OCI-LY7 (cell line): ENCODE results near the gene ARG2. TPM values are rescaled to one million over a fixed set of nuclear protein-coding genes. Genes with fewer than 3 reads are reported as not detected.

ENCODE experiments used
- BruUV-seq: library from RNA; stranded (reverse); fragments of 400-500 nt; replicated peaks from 2 replicates; lab custom pipeline; 2021; lab: Mats Ljungman, UMichigan
- CTCF ChIA-PET: fragments of 300-600 bp; sonication (Branson Sonifier 250); formaldehyde crosslinking; loops from one replicate; lab custom pipeline; 2022; ENCODE audit warnings: antibody characterized with exemption; ENCODE audit not compliant: unreplicated experiment; lab: Charles Lee
- POLR2A ChIA-PET: fragments of 300-600 bp; sonication (Branson Sonifier 250); formaldehyde crosslinking; loops from one replicate; lab custom pipeline; 2022; ENCODE audit warnings: antibody characterized with exemption; lab: Charles Lee
- DNase-seq: peaks from one replicate; pipeline ENCODE4 v3.0.0-alpha.2; 2015; ENCODE audit warnings: low spot score
- H2AFZ ChIP-seq: fragments of 200-600 bp; sonication (generic), shearing (Covaris generic); 2 replicates; pipeline ENCODE4 v1.6.1; 2014; ENCODE audit warnings: mild to moderate bottlenecking, antibody characterized with exemption, low read length, moderate library complexity
- H3K27ac ChIP-seq: fragments of 200-600 bp; sonication (generic); 2 replicates; pipeline ENCODE4 v1.5.1; 2014; ENCODE audit warnings: mixed run types, low read depth, mild to moderate bottlenecking, moderate library complexity, low read length, inconsistent platforms; ENCODE audit not compliant: poor library complexity, severe bottlenecking
- H3K36me3 ChIP-seq: fragments of 200-600 bp; sonication (generic); 2 replicates; pipeline ENCODE4 v1.6.1; 2014; ENCODE audit warnings: mild to moderate bottlenecking, antibody characterized with exemption, low read length, moderate library complexity, mixed read lengths; ENCODE audit not compliant: insufficient read depth
- H3K4me1 ChIP-seq: fragments of 200-600 bp; sonication (generic); 2 replicates; pipeline ENCODE4 v1.5.1; 2014; ENCODE audit warnings: mild to moderate bottlenecking, low read length; ENCODE audit not compliant: insufficient read depth, poor library complexity, severe bottlenecking
- H3K4me2 ChIP-seq: fragments of 200-600 bp; sonication (generic); 2 replicates; pipeline ENCODE4 v1.6.1; 2014; ENCODE audit warnings: mild to moderate bottlenecking, low read length
- H3K4me3 ChIP-seq: fragments of 200-600 bp; sonication (generic); 2 replicates; pipeline ENCODE4 v1.5.1; 2014; ENCODE audit warnings: mild to moderate bottlenecking, low read depth, low read length; ENCODE audit not compliant: poor library complexity, severe bottlenecking
- H3K79me2 ChIP-seq: fragments of 200-600 bp; sonication (generic); 2 replicates; pipeline ENCODE4 v1.6.1; 2016; ENCODE audit warnings: low read depth, mild to moderate bottlenecking, low read length, moderate library complexity, mixed read lengths; ENCODE audit not compliant: insufficient read depth
- H3K9me2 ChIP-seq: fragments of 200-600 bp; sonication (generic); 2 replicates; pipeline ENCODE4 v1.6.1; 2016; ENCODE audit warnings: mild to moderate bottlenecking, low read length, mixed read lengths; ENCODE audit not compliant: insufficient read depth
- H3K9me3 ChIP-seq: fragments of 200-600 bp; sonication (generic); 2 replicates; pipeline ENCODE4 v1.6.1; 2014; ENCODE audit warnings: mild to moderate bottlenecking, mixed run types, low read length, mixed read lengths
- H4K20me1 ChIP-seq: fragments of 200-600 bp; sonication (generic); 2 replicates; pipeline ENCODE4 v1.6.1; 2014; ENCODE audit warnings: mild to moderate bottlenecking, antibody characterized with exemption, low read length, moderate library complexity, mixed read lengths; ENCODE audit not compliant: insufficient read depth
- EZH2phosphoT487 ChIP-seq: fragments of 200-600 bp; sonication (generic); IDR thresholded peaks from 2 replicates; pipeline ENCODE4 v1.6.1; 2018; ENCODE audit warnings: low read depth, borderline replicate concordance, mild to moderate bottlenecking, mixed run types, antibody characterized with exemption, low read length, moderate library complexity, mixed read lengths
- intact Hi-C: fragments of 100-400 bp; cut with micrococcal nuclease; formaldehyde crosslinking; loops from one replicate; pipeline ENCODE4 v1.10.0; 2022; ENCODE audit not compliant: unreplicated experiment
- total RNA-seq, 2 experiments: library from RNA; depleted of rRNA in 1 of 2; stranded (reverse); fragments of >200 nt in 1 of 2; shearing (Covaris generic) in 1 of 2; gene quantifications; 2 replicates each; pipeline ENCODE4 v1.2.3, GENCODE V29; 2014 to 2022
- TF ChIP-seq, protein P1 (sequence below): fragments of 200-600 bp; sonication (generic); conservative IDR thresholded peaks from 2 replicates; pipeline ENCODE4 v1.5.1; 2014; ENCODE audit warnings: mild to moderate bottlenecking, antibody characterized with exemption, low read length, moderate library complexity, mixed read lengths

Gene ARG2
- total RNA-seq, 2 experiments from 2014 or later = 2.0 to 4.2 TPM

DNA sequence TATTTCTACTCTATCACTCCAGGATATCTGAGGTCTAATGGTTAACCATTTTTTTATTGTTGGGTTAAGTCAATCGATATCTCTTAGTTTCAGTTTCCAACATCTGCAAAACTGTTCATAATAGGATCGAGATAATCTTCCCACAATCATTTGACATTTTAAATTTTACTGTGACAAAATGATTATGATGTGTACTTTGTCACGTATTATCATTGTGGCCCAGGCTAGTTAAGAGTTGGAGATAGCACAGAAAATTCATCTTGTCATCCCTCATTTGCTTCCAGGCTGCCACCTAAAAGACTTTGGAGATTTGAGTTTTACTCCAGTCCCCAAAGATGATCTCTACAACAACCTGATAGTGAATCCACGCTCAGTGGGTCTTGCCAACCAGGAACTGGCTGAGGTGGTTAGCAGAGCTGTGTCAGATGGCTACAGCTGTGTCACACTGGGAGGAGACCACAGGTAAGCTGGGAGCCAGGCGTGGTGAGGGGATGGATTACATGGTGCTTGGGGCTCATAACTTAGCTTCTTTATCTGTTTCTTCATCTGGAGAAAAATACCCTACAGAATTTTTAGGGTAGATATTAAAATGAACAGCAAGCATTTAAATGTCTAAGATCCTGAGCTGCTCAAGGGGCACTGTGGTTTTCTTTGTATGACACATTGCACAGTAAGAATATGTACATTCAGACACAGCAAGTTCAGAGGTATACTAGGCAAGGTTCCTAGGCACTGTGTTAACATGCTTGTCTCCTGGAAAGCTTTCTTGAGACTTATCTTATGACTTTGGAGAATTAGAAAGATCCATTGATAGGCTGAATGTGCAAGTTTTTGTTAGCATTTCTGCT, 22.4 kb downstream of the ARG2 start:
- Histone ChIP-seq H3K4me2 (no peak overlapping the region), H4K20me1 (no peaks in the 10 kb centered on the region), H3K27ac (no peak overlapping the region), H3K79me2 (no peaks in the 10 kb centered on the region), H2AFZ (no peak overlapping the region), H3K36me3 (peaks cover 12% of the 10 kb centered on the region; the same call in 1 of the 2 replicates), H3K9me3 (no peaks in the 10 kb centered on the region), H3K4me1 (no peaks in the 10 kb centered on the region), H3K9me2 (no peaks in the 10 kb centered on the region), H3K4me3 (no peak overlapping the region)
- DNase-seq = no peak
- BruUV-seq = no TSS peak
- TF ChIP-seq EZH2phosphoT487 = no peak
- TF ChIP-seq, protein P1, sequence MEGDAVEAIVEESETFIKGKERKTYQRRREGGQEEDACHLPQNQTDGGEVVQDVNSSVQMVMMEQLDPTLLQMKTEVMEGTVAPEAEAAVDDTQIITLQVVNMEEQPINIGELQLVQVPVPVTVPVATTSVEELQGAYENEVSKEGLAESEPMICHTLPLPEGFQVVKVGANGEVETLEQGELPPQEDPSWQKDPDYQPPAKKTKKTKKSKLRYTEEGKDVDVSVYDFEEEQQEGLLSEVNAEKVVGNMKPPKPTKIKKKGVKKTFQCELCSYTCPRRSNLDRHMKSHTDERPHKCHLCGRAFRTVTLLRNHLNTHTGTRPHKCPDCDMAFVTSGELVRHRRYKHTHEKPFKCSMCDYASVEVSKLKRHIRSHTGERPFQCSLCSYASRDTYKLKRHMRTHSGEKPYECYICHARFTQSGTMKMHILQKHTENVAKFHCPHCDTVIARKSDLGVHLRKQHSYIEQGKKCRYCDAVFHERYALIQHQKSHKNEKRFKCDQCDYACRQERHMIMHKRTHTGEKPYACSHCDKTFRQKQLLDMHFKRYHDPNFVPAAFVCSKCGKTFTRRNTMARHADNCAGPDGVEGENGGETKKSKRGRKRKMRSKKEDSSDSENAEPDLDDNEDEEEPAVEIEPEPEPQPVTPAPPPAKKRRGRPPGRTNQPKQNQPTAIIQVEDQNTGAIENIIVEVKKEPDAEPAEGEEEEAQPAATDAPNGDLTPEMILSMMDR = no peak
- ChIA-PET POLR2A (interaction anchor here (0.5 to 1.0 kb wide), 4 partner anchors 11 to 630 kb away, joined by 3 to 6 read pairs (median 4); no protein-coding TSS in a partner anchor), CTCF (no interaction called here)
- intact Hi-C loops = no loop called here

DNA sequence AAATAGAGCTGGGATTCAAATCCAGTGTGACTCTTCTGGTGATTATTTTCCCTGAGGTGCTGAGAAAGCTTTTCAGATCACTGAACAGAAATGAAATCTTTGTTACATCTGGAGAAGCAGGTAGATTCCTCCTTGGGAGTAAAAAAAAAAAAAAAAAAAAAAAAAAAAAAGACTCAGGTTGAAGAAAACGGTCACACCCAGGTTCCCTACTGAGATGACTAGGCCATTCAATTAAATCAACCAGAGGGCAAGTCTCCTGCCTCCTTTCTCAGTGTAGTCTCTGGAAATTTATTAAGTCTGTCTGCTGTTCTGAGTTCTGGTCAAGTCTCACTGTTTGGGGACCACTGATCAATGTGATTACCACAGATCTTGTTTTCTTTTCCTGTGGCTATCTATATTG, 24.0 kb downstream of the ARG2 start:
- Histone ChIP-seq H4K20me1 (no peaks in the 10 kb centered on the region), H3K36me3 (peaks cover 24% of the 10 kb centered on the region; the same call in 1 of the 2 replicates), H3K79me2 (no peaks in the 10 kb centered on the region), H3K4me3 (no peak overlapping the region), H3K9me2 (no peaks in the 10 kb centered on the region), H3K27ac (no peak overlapping the region), H3K4me1 (no peaks in the 10 kb centered on the region), H3K9me3 (no peaks in the 10 kb centered on the region), H2AFZ (no peak overlapping the region), H3K4me2 (no peak overlapping the region)
- no TSS peak for BruUV-seq
- TF ChIP-seq EZH2phosphoT487 = no peak
- TF ChIP-seq, protein P1 = no peak
- no peak for DNase-seq
- POLR2A ChIA-PET = interaction anchor here (0.9 to 1.5 kb wide), 2 partner anchors 12 to 210 kb away, joined by 5 to 6 read pairs; no protein-coding TSS in a partner anchor
- CTCF ChIA-PET = no interaction called here
- intact Hi-C loops = no loop called here

DNA sequence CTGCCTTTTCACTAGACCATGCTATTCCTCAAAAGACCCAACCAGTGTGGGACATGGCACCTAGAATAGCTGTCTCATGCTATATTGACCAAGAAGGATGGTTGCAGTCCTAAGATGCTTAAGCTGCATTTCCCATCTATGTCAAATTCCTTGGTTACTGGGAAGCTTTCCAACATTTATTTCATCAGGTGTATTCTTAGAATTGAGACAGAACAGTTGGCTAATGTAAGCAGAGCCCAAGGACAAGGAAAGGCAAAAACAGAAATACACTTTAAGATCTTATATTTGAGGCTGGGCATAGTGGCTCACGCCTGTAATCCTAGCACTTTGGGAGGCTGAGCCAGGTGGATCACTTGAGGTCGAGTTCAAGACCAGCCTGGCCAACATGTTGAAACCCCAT, 24.7 kb downstream of the ARG2 start:
- H3K9me2 ChIP-seq = no peaks in the 10 kb centered on the region
- no peak for TF ChIP-seq EZH2phosphoT487
- TF ChIP-seq, protein P1 = no peak
- H3K27ac ChIP-seq = no peak overlapping the region
- H3K4me2 ChIP-seq = no peak overlapping the region
- no peaks in the 10 kb centered on the region for H4K20me1 ChIP-seq
- H3K4me3 ChIP-seq = no peak overlapping the region
- no TSS peak for BruUV-seq
- no peak for DNase-seq
- CTCF ChIA-PET = no interaction called here
- H3K36me3 ChIP-seq = peaks cover 31% of the 10 kb centered on the region; the same call in 1 of the 2 replicates
- H3K9me3 ChIP-seq = no peaks in the 10 kb centered on the region
- no peaks in the 10 kb centered on the region for H3K4me1 ChIP-seq
- POLR2A ChIA-PET = interaction anchor here (0.5 to 1.5 kb wide), 3 partner anchors 10 to 1519 kb away, joined by 3 to 6 read pairs (median 4); no protein-coding TSS in a partner anchor
- no peak overlapping the region for H2AFZ ChIP-seq
- intact Hi-C loops = no loop called here
- no peaks in the 10 kb centered on the region for H3K79me2 ChIP-seq
